Activated naive CD8-positive, alpha-beta T cell treated with anti-CD3 and anti-CD28 coated beads for 36 hours (primary cell): Measurements from ENCODE around the gene EVI2A. TPM values are rescaled to one million over a fixed set of nuclear protein-coding genes. Genes with fewer than 3 reads are reported as not detected.

Source experiments
- DNase-seq: peaks from one replicate; pipeline ENCODE4 v3.0.0; 2021
- H3K27ac Mint-ChIP-seq: one replicate; pipeline ENCODE4 v1.8.0; 2022; ENCODE audit warnings: mild to moderate bottlenecking, moderate library complexity, mixed read lengths
- H3K27me3 Mint-ChIP-seq: one replicate; pipeline ENCODE4 v1.8.0; 2022; ENCODE audit warnings: mild to moderate bottlenecking, mixed read lengths
- H3K36me3 Mint-ChIP-seq: one replicate; pipeline ENCODE4 v1.8.0; 2021; ENCODE audit warnings: mild to moderate bottlenecking, mixed read lengths
- H3K4me1 Mint-ChIP-seq: one replicate; pipeline ENCODE4 v1.8.0; 2021; ENCODE audit warnings: mixed read lengths
- H3K4me3 Mint-ChIP-seq: one replicate; pipeline ENCODE4 v1.8.0; 2022; ENCODE audit warnings: mild to moderate bottlenecking, moderate library complexity, mixed read lengths
- H3K9me3 Mint-ChIP-seq: one replicate; pipeline ENCODE4 v1.8.0; 2022; ENCODE audit warnings: mixed read lengths
- total RNA-seq, 2 experiments: library from RNA; stranded (reverse); gene quantifications; one replicate each; pipeline ENCODE4 v1.2.3, GENCODE V29; 2021

The EVI2A gene
- total RNA-seq, 2 experiments from 2014 or later = 42.4 to 42.7 TPM

GRCh38 chr17:31272803-31273202 is 48.6 kb downstream of the EVI2A start:
- H3K4me3 Mint-ChIP-seq = no peak overlapping the region
- H3K27me3 Mint-ChIP-seq = no peaks in the 10 kb centered on the region
- H3K4me1 Mint-ChIP-seq = peaks cover 5% of the 10 kb centered on the region
- DNase-seq = no peak
- H3K27ac Mint-ChIP-seq = no peak overlapping the region
- H3K9me3 Mint-ChIP-seq = no peaks in the 10 kb centered on the region
- H3K36me3 Mint-ChIP-seq = peaks cover 32% of the 10 kb centered on the region

DNA sequence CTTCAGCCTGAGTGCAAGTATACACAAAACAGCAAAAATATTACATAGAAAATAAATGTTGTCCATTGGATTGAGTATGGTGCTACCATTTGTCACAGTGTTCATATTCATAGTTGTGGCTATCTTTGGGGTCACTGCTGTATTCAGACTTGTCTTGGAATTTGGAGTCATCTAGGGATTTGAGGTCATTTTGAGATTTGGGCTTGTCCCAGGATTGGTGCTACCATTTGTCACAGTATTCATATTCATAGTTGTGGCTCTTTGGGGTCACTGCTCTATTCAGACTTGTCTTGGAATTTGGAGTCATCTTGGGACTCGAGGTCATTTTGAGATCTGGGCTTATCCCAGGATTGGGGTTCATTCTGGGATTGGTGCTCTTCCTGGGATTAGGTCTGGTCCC is 49.2 kb downstream of the EVI2A start:
- Mint-ChIP-seq H3K9me3 (no peaks in the 10 kb centered on the region), H3K27me3 (no peaks in the 10 kb centered on the region), H3K4me3 (no peak overlapping the region), H3K36me3 (peaks cover 35% of the 10 kb centered on the region), H3K4me1 (peaks cover 5% of the 10 kb centered on the region), H3K27ac (no peak overlapping the region)
- no peak for DNase-seq

- DNase-seq = no peak
- H3K36me3 Mint-ChIP-seq = peaks cover 28% of the 10 kb centered on the region
- no peaks in the 10 kb centered on the region for H3K9me3 Mint-ChIP-seq
- no peak overlapping the region for H3K27ac Mint-ChIP-seq
- no peaks in the 10 kb centered on the region for H3K4me1 Mint-ChIP-seq
- no peaks in the 10 kb centered on the region for H3K27me3 Mint-ChIP-seq
- no peak overlapping the region for H3K4me3 Mint-ChIP-seq
Measured at GRCh38 chr17:31269578-31269983, 51.8 kb downstream of the EVI2A start.

DNA sequence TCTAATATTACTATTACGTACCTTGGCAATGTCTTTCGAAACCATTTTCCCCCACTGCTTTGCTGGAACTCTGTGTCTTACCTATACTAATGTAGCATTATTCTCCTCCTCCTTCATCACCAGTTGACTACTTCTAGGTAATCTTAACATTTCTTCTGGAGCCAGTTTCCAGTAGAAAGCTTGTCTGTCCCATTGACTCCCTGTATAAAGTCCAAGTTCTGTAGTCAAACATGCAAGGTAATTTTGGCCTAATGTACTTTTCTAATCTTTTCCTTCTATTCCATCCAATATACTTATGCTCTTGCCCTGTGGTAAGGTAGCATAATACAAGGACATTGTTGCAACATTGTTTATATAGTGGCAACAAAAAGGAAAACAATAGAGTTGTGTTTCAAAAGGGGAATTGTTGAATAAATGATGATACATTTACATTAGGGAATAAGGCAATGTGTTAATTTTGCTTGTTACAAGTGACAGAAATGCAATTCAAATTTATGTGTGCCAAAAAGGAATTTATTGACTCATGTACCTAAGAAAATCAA is 52.3 kb downstream of the EVI2A start:
- no peak overlapping the region for H3K27ac Mint-ChIP-seq

More for the DNA sequence above, 52.3 kb downstream of the EVI2A start:
- no peaks in the 10 kb centered on the region for H3K4me1 Mint-ChIP-seq
- H3K36me3 Mint-ChIP-seq = peaks cover 25% of the 10 kb centered on the region
- DNase-seq = no peak
- H3K4me3 Mint-ChIP-seq = no peak overlapping the region
- no peaks in the 10 kb centered on the region for H3K9me3 Mint-ChIP-seq
- H3K27me3 Mint-ChIP-seq = no peaks in the 10 kb centered on the region

Other genes with a start within 250 kb of the EVI2A start
- gene NF1, start 226.6 kb downstream of the EVI2A start, total RNA-seq = 10 to 100 TPM; 21.0 to 22.8 TPM
- under 1 TPM in 1 of 2 experiments, not detected in 1; 0.14 TPM for gene OMG, start 24.4 kb downstream of the EVI2A start, total RNA-seq
- gene EVI2B, start 7.6 kb downstream of the EVI2A start, total RNA-seq = 10 to 100 TPM; 14.8 to 16.5 TPM
- 10 to 100 TPM; 16.7 to 18.7 TPM for gene RAB11FIP4, start 70.1 kb upstream of the EVI2A start, total RNA-seq